ENCODE measurements around the gene HTR3B.

HTR3B gene

GRCh38 chr11:113992459-113993110, 88.0 kb downstream of the HTR3B start:
- peak; percentile 68 for DNase-seq

GRCh38 chr11:113994077-113994954, 89.7 kb downstream of the HTR3B start:
- DNase-seq: no peak

Data from NCI-H1436 treated with DMSO at 0.1 percent for 48 hours (cell line).